Frontal cortex (tissue), 4 donors: Measurements from ENCODE around the gene PMEPA1. TPM values are rescaled to one million over a fixed set of nuclear protein-coding genes. Genes with fewer than 3 reads are reported as not detected.
"Not testable (repeated sequence)": the region's sequence is repeated elsewhere in the genome, so short reads cannot be mapped to it uniquely, and the experiment has no call there.

Experiments used
- DNase-seq, 2 donors: peaks; one replicate each; pipeline ENCODE4 v3.0.0; 2012; ENCODE audit warnings: low spot score in 2 of 2
- FAIRE-seq: peaks from 2 replicates; lab custom pipeline; 2012; peaks lifted over from hg19 to GRCh38; lab: Jason Lieb, UNC
- total RNA-seq: library from RNA; depleted of rRNA; stranded (reverse); fragments of >200 nt; gene quantifications from one replicate; pipeline ENCODE4 v1.2.3, GENCODE V29; 2014
- donor health status: control.
- donor health status: control.
- donor health status: control.

The PMEPA1 gene
- total RNA-seq, 1 donor from 2014 or later = 6.1 TPM

GRCh38 chr20:57633945-57634491 lies 75.8 kb downstream of the PMEPA1 start:
- FAIRE-seq = no peak
- no peak for DNase-seq

GRCh38 chr20:57632286-57632685 lies 77.5 kb downstream of the PMEPA1 start:
- no peak for FAIRE-seq
- no peak for DNase-seq

GRCh38 chr20:57630061-57630460 lies 79.8 kb downstream of the PMEPA1 start:
- FAIRE-seq (no peak), DNase-seq (no peak)

GRCh38 chr20:57629491-57629901 lies 80.3 kb downstream of the PMEPA1 start:
- not testable (repeated sequence) for DNase-seq, FAIRE-seq

GRCh38 chr20:57628962-57629308 lies 80.9 kb downstream of the PMEPA1 start:
- DNase-seq, FAIRE-seq: not testable (repeated sequence)

GRCh38 chr20:57628047-57628961 lies 81.5 kb downstream of the PMEPA1 start:
- DNase-seq (no peak), FAIRE-seq (no peak)

- DNase-seq = no peak
- no peak for FAIRE-seq
Measured at GRCh38 chr20:57627339-57627738, 82.5 kb downstream of the PMEPA1 start.

GRCh38 chr20:57625978-57626377 lies 83.8 kb downstream of the PMEPA1 start:
- no peak for DNase-seq
- no peak for FAIRE-seq

GRCh38 chr20:57625181-57625958 lies 84.4 kb downstream of the PMEPA1 start:
- FAIRE-seq (no peak), DNase-seq (no peak)

GRCh38 chr20:57624124-57624523 lies 85.7 kb downstream of the PMEPA1 start:
- FAIRE-seq = no peak
- DNase-seq = no peak

GRCh38 chr20:57622579-57623381 lies 87.0 kb downstream of the PMEPA1 start:
- DNase-seq (peak in 1 of 2 donors; percentile 49), FAIRE-seq (no peak)

GRCh38 chr20:57622201-57622570 lies 87.6 kb downstream of the PMEPA1 start:
- FAIRE-seq (no peak), DNase-seq (no peak)

- no peak for DNase-seq
- FAIRE-seq = no peak
Measured at GRCh38 chr20:57621421-57622200, 88.2 kb downstream of the PMEPA1 start.

- DNase-seq (no peak), FAIRE-seq (no peak)
Measured at GRCh38 chr20:57620999-57621398, 88.8 kb downstream of the PMEPA1 start.

- no peak for FAIRE-seq
- no peak for DNase-seq
Measured at GRCh38 chr20:57620274-57620990, 89.4 kb downstream of the PMEPA1 start, which contains the start of gene ZBP1. ZBP1 (minus strand) TSS chr20:57620426; CDS start chr20:57620295, 131 bp downstream.

GRCh38 chr20:57619051-57619831 lies 90.6 kb downstream of the PMEPA1 start:
- DNase-seq = no peak

GRCh38 chr20:57618764-57619050 lies 91.1 kb downstream of the PMEPA1 start:
- DNase-seq = no peak
- FAIRE-seq = no peak

More at GRCh38 chr20:57619051-57619831, 90.6 kb downstream of the PMEPA1 start:
- no peak for FAIRE-seq
